Measurements from ENCODE around the gene TRAF3IP1.

- TF ChIP-seq CTCF (IDR thresholded peaks at IDR 0.05) (no peak), EZH2 (IDR thresholded peaks at IDR 0.05; ENCODE audit: borderline replicate concordance, insufficient read depth, low read depth, low read length, poor library complexity, severe bottlenecking) (no peak)
These were observed 12.1 kb upstream of the TRAF3IP1 start for GRCh38 chr2:238308177-238308576.

Data from B cell (primary cell).